HG03354 (cell line): Measurements from ENCODE around the gene C6orf62.
A peak's percentile ranks its signal among the peaks of the same experiment; 100 is the strongest.
"Not testable (repeated sequence)": the region's sequence is repeated elsewhere in the genome, so short reads cannot be mapped to it uniquely, and the experiment has no call there.

Experiments
- ATAC-seq: cut with Tn5 transposase; IDR thresholded peaks from one replicate; pipeline ENCODE4 v1.9.1; 2021; ENCODE audit warnings: mild to moderate bottlenecking; ENCODE audit not compliant: unreplicated experiment, poor library complexity, severe bottlenecking

Gene C6orf62

DNA sequence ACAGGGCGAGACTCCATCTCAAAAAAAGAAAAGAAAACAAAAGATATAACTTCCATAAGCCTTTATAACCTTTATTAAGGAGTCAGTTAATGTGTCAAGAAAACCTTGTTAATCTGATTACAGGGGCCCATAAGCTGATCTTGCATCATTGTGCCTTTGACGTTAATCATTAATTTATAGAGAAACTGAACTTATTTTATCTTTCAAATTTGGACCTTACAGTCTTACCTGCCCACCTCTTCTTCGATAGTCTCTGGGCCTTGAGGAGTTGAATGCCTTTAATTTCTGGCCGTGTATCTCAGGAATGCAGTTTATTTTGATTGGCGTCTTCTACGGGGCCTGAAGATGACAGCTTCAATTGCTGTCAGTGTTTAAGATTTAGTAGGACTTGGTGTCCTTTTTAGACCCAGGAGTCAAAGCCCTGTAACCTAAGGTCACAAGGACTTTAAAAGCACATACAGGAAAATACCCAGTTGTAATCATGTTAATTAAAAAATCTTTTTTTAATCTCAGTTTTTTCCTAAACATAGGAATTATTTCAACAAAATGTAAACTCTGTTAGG lies 46.3 kb downstream of the C6orf62 start:
- no peak for ATAC-seq

DNA sequence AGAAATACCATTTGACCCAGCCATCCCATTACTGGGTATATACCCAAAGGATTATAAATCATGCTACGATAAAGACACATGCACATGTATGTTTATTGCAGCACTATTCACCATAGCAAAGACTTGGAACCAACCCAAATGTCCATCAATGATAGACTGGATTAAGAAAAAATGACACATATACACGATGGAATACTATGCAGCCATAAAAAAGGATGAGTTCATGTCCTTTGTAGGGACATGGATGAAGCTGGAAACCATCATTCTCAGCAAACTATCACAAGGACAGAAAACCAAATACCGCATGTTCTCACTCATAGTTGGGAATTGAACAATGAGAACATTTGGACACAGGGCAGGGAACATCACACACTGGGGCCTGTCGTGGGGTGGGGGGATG lies 47.9 kb downstream of the C6orf62 start:
- ATAC-seq = not testable (repeated sequence)

DNA sequence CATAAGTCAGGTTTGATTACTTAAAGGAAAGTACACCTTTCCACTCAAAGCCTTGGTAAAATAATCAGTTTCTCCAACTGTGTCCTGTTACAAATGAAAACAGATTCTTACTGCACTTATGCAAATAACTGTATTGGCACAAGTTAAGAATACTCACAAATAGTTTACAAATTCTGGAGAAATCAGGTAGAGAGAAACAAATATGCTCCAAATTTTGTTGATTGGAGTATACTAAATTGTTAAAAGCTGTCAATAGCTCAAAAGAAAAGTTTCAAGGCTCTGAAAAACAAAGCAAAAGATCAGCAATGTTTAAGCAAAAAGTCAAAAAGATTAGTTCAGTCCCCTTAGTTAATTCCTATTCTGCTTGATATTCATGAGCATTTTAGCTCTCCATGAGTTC lies 48.5 kb downstream of the C6orf62 start:
- ATAC-seq = not testable (repeated sequence)

DNA sequence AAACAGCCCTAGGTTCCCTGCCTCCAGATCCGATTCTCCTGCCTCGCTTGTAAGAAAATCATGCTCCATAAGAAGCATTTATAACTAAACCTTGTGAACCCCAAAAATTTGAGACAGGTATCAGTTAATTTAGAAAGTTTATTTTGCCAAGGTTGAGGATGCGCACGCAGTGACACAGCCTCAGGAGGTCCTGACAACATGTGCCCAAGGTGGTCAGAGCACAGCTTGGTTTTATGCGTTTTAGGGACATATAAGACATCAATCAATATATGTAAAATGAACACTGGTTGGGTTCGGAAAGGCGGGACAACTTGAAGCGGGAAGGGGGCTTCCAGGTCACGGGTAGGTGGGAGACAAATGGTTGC lies 50.0 kb downstream of the C6orf62 start:
- ATAC-seq = no peak

DNA sequence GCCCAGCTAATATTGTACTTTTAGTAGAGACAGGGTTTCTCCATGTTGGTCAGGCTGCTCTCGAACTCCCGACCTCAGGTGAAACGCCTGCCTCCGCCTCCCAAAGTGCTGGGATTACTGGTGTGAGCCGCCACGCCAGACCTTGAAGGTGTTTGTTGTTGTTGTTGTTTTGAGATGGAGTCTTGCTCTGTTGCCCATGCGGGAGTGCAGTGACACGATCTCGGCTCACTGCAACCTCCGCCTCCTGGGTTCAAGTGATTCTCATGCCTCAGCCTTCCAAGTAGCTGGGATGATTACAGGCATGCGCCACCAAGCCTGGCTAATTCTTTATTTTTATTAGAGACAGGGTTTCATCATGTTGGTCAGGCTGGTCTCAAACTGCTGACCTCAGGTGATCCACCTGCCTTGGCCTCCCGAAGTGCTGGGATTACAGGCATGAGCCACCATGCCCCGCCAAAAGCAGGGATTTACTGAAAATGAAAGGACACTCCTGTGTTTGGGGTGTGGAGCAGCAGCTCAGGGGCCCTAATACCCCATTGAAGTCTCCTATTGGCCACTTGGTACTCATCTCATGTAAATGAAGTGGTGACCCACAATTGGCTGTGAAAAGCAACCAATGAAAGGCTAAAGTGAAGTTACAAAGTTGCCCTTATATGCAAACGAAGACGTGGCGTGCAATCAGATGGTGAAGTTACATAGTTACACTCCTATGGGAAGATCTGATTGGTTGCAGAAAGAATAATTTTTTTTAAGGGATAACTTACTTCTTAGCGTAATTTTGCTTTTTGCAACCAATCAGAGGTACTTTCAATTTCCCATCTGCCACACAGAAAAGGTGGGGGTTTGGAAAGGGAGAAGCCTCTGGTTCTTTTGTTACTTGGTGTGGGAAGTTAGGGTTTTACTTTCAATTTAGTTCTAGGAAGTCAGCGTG lies 50.6 kb downstream of the C6orf62 start:
- not testable (repeated sequence) for ATAC-seq

DNA sequence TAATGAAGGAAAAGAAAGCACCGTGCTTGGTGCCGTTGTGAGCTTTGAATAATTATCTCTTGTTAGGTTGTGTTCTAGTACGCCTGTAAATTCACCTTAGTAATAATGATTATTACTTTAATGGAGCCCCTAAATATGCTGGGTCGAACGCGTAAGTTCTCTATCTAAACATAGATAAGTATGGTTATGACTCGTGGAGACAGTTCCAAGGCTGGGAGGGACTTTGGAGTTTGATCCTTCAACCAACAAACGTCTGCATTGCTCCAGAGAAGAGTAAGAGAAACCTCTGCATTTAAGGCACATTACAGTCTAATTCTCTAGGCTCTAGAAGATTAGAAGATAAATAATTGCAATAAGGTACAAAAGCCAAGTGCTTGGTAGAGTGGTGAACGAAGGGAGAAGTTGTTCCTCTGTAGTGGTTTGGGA lies 51.6 kb downstream of the C6orf62 start:
- peak; percentile 5 for ATAC-seq

DNA sequence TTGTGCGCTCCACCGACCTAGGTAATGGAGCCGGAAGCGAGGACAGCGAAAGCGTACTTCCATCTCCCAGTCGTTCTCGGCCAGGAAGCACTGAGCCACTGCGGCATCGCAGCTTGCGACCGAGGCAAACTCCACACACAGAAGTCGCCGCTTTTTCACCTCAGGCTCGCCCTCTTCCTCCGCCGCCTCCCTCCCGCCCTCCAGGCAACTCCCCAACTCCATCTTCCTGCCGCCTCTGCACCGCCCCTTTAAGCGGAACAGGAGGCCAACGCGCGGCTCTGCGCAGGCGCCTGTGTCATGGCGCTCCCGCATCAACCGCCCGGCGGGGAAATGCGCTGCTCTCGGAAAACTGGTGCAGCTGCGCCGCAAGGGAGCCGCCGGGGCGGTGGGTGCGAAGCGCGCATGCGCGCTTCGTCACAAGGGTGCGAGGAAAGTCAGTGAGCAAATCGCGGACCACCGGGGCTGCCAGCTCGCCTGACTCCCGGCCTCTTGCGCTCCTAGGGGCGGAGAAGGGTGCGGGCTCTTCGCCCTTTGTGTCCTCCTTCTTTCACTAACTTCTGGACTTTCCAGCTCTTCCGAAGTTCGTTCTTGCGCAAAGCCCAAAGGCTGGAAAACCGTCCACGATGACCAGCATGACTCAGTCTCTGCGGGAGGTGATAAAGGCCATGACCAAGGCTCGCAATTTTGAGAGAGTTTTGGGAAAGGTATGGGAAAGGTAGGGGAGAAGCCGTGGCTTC lies 52.1 kb downstream of the C6orf62 start, which contains the start of the genes ACOT13 and TDP2:
ACOT13 (plus strand) TSS at position 437 of the 737 bp plus-strand sequence; CDS start at position 624, 187 bp downstream.
TDP2 (minus strand) TSS at position 259 of the 737 bp plus-strand sequence; CDS start at position 222, 37 bp downstream.
- peak; percentile 94 for ATAC-seq

DNA sequence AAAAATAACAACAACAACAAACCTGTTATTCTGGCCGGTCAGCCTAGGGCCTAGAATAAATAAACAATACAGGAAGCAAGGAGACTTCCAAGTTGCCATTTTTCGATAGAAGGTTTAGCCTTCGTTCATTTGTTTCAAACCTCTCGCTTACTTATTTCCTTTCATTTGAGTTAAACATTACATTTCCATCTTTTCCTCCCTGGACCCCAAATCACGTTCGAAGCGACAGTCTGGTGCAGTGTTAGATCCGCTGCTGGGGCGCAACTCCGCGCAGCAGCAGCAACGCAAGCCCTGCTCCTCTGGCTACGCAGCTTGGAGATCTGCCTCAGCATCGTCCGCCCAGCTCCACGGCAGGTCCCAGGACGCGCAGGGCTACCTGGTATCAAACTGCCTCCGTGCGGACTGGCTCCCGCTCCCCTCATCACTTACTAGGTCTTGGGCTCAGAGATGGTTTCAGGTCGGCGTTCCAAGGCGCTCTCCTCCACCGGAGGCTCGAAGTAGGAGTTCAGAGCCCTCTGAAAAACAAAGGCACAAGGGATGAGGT lies 52.8 kb downstream of the C6orf62 start:
- peak; percentile 41 for ATAC-seq

DNA sequence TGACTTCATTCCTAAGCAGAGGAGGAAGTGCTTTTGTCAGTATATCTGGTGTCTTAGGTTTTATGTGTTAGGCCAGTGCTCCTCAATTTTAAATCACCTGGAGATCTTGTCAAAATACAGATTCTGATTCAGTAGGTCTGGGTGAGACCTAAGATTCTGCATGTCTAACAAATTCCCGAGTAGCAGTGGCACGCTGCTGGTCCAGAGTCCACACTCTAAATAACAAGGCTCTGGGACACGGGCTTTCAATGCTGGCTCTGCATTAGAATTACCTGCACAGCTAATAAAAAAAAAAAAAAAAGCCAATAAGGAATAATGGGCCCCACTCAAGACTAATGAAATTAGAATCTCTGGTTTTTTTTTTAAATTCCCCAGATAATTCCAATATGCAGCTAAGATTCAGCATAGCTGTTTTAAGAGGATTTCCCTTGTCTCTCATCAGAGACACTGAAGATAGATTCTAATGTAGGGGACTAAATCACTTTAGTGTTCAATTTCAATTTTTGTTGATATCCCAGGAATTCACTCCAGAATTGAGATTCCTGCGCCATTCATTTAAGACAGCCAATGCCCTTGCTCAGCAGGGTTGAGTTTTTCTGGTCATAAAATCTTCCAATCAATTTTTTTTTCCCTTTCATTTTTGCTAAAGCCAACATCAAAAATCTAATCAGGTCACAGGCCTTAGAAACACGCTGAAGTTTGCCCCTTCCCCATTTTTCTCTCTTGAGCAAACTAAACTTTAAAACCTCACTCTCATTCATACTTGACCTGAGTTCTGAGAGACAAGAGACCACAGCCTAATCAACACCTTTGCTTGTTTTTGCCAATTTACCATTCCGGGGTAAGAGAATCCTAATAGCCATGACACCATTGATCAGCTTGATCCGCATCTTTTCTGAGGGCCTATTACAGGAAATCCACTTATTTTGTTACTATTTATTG lies 54.6 kb downstream of the C6orf62 start:
- no peak for ATAC-seq

DNA sequence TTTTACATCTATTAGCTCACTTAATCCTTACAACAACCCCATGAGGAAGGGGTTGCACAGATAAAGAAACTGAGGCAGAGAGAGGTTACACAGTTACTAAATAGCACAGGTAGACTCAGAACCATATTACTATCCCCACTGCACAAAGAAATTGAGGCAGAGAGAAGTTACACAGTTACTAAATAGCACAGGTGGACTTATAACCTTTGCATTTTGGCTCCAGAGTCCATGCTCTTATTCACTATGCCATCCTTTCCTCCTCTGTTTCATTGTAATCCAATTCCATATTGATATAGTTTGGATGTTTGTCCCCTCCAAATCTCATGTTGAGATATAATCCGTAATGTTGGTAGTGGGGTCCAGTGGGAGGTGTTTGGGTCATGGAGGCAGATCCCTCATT lies 55.8 kb downstream of the C6orf62 start:
- no peak for ATAC-seq

DNA sequence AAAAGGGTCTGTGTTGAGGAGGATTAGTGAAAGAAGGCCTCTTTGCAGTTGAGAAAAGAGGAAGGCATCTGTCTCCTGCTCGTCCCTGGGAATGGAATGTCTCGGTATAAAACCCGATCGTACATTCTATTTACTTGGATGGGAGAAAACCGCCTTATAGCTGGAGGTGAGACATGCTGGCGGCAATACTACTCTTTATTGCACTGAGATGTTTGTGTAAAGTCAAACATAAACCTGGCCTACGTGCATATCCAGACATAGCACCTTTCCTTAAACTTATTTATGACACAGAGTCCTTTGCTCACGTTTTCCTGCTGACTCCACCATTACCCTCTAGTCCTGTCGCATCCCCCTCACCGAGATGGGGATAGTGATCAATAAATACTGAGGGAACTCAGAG lies 56.7 kb downstream of the C6orf62 start:
- no peak for ATAC-seq

DNA sequence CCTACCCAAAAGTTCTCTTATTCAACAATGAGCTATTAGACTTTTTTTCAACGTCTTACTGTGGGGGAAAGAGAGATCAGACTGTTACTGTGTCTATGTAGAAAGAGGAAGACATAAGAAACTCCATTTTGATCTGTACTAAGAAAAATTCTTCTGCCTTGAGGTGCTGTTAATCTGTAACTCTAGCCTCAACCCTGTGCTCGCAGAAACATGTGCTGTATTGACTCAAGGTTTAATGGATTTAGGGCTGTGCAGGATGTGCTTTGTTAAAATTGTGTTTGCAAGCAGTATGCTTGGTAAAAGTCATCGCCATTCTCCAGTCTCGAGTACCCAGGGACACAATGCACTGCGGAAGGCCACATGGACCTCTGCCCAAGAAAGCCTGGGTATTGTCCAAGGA lies 57.2 kb downstream of the C6orf62 start:
- not testable (repeated sequence) for ATAC-seq

DNA sequence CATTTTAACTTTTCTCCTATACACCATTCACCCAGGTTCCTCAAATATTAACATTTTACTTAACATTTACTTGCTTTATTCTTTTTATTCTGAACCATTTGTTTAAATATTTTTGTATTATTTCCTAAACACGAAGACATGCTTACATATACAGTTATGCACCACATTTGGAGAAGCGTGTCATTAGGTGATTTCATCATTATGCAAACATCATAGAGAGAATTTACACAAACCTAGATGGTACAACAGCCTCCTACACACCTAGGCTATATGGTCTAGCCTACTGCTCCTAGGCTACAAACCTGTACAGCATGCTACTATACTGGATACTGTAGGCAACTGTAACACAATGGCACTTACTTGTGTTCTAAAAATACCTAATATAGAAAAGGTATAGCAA lies 58.8 kb downstream of the C6orf62 start:
- no peak for ATAC-seq

DNA sequence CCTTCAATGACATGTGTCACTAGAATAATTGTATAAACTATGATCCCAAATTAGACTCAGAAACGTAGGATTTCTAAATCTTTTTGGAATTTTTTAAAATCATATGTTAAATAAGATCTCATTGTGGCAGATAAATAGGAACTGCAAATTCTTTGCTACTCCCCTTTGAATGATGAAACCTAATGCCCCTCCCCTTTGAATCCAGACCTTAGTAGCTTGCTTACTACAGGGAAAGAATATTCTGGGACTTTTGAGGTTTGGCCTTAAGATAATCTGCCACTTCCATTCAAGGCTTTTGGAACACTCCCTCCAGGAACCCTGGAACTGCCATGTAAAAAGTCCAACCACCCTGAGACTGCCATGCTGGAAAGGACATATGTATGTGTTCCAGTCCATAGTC lies 59.4 kb downstream of the C6orf62 start:
- no peak for ATAC-seq

DNA sequence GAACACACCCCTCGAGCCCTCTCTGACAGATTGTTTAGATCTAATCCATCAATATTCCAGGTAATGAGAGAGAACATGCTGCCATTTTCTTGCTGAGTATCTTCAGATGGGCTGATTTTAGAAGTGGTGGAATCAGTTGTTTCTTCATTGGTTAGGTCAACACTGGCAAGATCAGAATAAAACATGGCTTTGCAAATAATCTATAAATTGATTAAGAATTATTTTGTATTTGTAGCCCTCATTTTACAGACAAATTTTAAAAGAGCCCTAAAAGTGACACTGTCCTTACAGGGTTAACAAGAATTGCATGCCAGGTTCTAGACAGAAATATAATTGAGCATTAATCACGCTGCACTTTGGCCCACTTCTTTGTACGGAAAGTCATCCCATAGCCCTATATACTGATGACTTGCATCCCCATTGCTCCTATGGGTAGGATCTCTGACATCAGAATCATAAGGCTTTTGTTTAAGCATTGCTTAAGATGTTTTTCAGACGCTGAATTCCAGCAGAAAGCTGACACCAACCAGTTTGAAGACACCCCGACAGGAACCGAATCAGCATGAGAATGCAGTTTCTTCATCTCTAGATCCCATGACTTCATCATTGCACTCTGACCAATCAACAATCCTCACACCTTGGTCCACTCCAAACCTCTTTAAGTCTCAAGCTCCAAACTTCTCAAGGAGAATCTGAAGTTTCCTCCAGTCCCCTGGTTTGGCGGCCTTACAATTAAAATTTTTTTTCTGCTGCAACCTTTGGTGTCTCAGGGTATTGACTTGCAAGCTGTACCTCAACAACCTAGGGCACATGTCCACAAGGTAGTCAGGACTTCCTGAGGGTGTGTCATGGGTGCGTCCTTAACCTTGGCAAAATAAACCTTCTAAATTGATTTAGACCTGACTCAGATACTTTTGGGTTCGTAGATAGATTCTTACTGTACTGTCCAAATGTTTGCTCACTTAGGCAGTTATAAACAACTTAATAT lies 60.1 kb downstream of the C6orf62 start:
- ATAC-seq = no peak

DNA sequence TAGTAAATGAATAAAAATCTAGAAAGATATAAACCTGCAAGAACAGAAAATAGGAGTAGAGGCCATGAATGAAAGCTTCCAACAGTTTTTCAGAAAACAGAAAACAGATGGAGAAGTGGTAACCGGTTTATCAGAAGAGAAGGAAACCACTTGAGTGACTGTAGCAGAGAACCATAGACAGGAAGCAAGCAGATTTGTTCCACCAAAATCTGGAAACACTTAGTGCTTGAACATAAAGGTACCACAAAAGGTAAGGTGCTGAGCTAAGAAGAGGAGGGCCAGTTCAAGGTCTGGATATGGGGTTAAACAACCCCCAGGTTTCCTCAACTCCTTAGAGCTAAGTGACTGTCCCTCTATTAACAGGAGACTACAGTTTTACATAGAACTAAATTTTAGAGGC lies 63.7 kb downstream of the C6orf62 start:
- no peak for ATAC-seq
